Esophagus muscularis mucosa (tissue), 4 donors: Measurements from ENCODE around the gene TSPOAP1. TPM values are rescaled to one million over a fixed set of nuclear protein-coding genes. Genes with fewer than 3 reads are reported as not detected.

ENCODE experiments used
- DNase-seq: peaks from one replicate; pipeline ENCODE4 v3.0.0-alpha.2; 2017; ENCODE audit errors: extremely low spot score
- H3K27ac ChIP-seq, 4 donors: fragments of 200-600 bp; sonication (generic); replicated peaks in 1 of 4; 1 replicate in 3 of 4; 2 replicates in 1 of 4; pipeline ENCODE4 v1.5.1; 2016 to 2019; ENCODE audit warnings: mild to moderate bottlenecking in 1 of 4
- H3K27me3 ChIP-seq, 4 donors: fragments of 200-600 bp; sonication (generic); one replicate each; pipeline versions ENCODE4 v1.5.1 to v1.6.0; 2016 to 2019
- H3K36me3 ChIP-seq, 4 donors: fragments of 200-600 bp; sonication (generic); one replicate each; pipeline ENCODE4 v1.5.1; 2016 to 2019
- H3K4me1 ChIP-seq, 4 donors: fragments of 200-600 bp; sonication (generic); one replicate each; pipeline ENCODE4 v1.5.1; 2016 to 2019
- H3K4me3 ChIP-seq, 4 donors: fragments of 200-600 bp; sonication (generic); 1 replicate in 2 of 4; 2 replicates in 2 of 4; pipeline ENCODE4 v1.5.1; 2016 to 2019; ENCODE audit warnings: mild to moderate bottlenecking in 4 of 4, moderate library complexity in 1 of 4
- H3K9me3 ChIP-seq, 4 donors: fragments of 200-600 bp; sonication (generic); 1 replicate in 3 of 4; 2 replicates in 1 of 4; pipeline ENCODE4 v1.5.1; 2016 to 2019
- CTCF ChIP-seq, 3 experiments: fragments of 200-600 bp in 2 of 3; fragments of 450-650 bp in 1 of 3; sonication (generic) in 2 of 3; IDR thresholded peaks; one replicate each; pipeline ENCODE4 v1.5.1; 2017 to 2019; ENCODE audit warnings: antibody characterized with exemption in 3 of 3, mild to moderate bottlenecking in 2 of 3, moderate library complexity in 1 of 3
- EP300 ChIP-seq: sonication (generic); formaldehyde crosslinking; IDR thresholded peaks from one replicate; pipeline ENCODE4 v1.6.1; 2017; ENCODE audit warnings: antibody characterized with exemption
- POLR2A ChIP-seq: fragments of 450-650 bp; IDR thresholded peaks from one replicate; pipeline ENCODE4 v1.6.1; 2017; ENCODE audit warnings: antibody characterized with exemption, moderate library complexity, mild to moderate bottlenecking, low read depth
- POLR2AphosphoS5 ChIP-seq, 2 donors: sonication (generic); formaldehyde crosslinking; IDR thresholded peaks; one replicate each; pipeline ENCODE4 v1.6.1; 2017; ENCODE audit warnings: antibody characterized with exemption in 2 of 2
- WGBS: methylation state at CpG from one replicate; pipeline ENCODE4 v1.1.5; 2018; 5-methylcytosine and 5-hydroxymethylcytosine counted together
- intact Hi-C: fragments of 100-400 bp; cut with DNase I; formaldehyde crosslinking; loops from one replicate; pipeline ENCODE4 v1.15.1; 2023
- total RNA-seq, 4 donors: library from RNA; depleted of rRNA; stranded (reverse); fragments of >200 nt; gene quantifications; one replicate each; pipeline versions ENCODE4 v1.1.0 to v1.2.1, GENCODE V29; 2016

TSPOAP1 gene
- total RNA-seq, 4 donors from 2014 or later = 10.0 to 19.0 (median 16.0) TPM

- WGBS = 84% methylated on average over 16 of the region's 16 CpGs
- no peak overlapping the region for H3K27ac ChIP-seq
- no peak overlapping the region for H3K4me3 ChIP-seq
- no peaks in the 10 kb centered on the region for H3K9me3 ChIP-seq
- no peak for TF ChIP-seq CTCF (IDR thresholded peaks at IDR 0.05)
- no peak for TF ChIP-seq EP300
- TF ChIP-seq POLR2AphosphoS5 (IDR thresholded peaks at IDR 0.05) = no peak
- TF ChIP-seq POLR2A = no peak
- H3K4me1 ChIP-seq = peaks cover 0 to 6% (median 0%) of the 10 kb centered on the region in 4 donors
- H3K36me3 ChIP-seq = peaks cover 0 to 22% (median 5%) of the 10 kb centered on the region in 4 donors
- intact Hi-C loops = no loop called here
- H3K27me3 ChIP-seq = no peaks in the 10 kb centered on the region
- peak; percentile 70 for DNase-seq
Observed at GRCh38 chr17:58301504-58302150, 27.0 kb downstream of the TSPOAP1 start.

- peak; percentile 86 for DNase-seq
- 78% methylated on average over 6 of the region's 6 CpGs for WGBS
- Histone ChIP-seq H3K27me3 (no peaks in the 10 kb centered on the region), H3K27ac (no peak overlapping the region), H3K9me3 (no peaks in the 10 kb centered on the region), H3K36me3 (peaks cover 0 to 13% (median 4%) of the 10 kb centered on the region in 4 donors), H3K4me3 (no peak overlapping the region), H3K4me1 (peaks cover 0 to 6% (median 0%) of the 10 kb centered on the region in 4 donors)
- intact Hi-C loops = no loop called here
- TF ChIP-seq POLR2A (no peak), CTCF (IDR thresholded peaks at IDR 0.05) (no peak), POLR2AphosphoS5 (IDR thresholded peaks at IDR 0.05) (no peak), EP300 (no peak)
Observed at GRCh38 chr17:58300336-58300735, 28.3 kb downstream of the TSPOAP1 start.

GRCh38 chr17:58294034-58294433 is 34.6 kb downstream of the TSPOAP1 start:
- Histone ChIP-seq H3K9me3 (no peaks in the 10 kb centered on the region), H3K4me1 (no peaks in the 10 kb centered on the region), H3K27ac (no peak overlapping the region), H3K36me3 (no peaks in the 10 kb centered on the region), H3K4me3 (no peak overlapping the region), H3K27me3 (peaks cover 0 to 25% (median 0%) of the 10 kb centered on the region in 4 donors)
- TF ChIP-seq EP300 (no peak), CTCF (IDR thresholded peaks at IDR 0.05) (no peak), POLR2AphosphoS5 (IDR thresholded peaks at IDR 0.05) (no peak), POLR2A (no peak)
- WGBS = 89% methylated on average over 1 of the region's 1 CpG
- DNase-seq = no peak
- intact Hi-C loops = no loop called here

GRCh38 chr17:58291246-58291645 is 37.3 kb downstream of the TSPOAP1 start:
- intact Hi-C loops = no loop called here
- WGBS = 73% methylated on average over 5 of the region's 5 CpGs
- peak; percentile 4 for DNase-seq
- Histone ChIP-seq H3K9me3 (no peaks in the 10 kb centered on the region), H3K27me3 (peaks cover 0 to 36% (median 0%) of the 10 kb centered on the region in 4 donors), H3K36me3 (no peaks in the 10 kb centered on the region), H3K4me3 (no peak overlapping the region), H3K27ac (no peak overlapping the region), H3K4me1 (no peaks in the 10 kb centered on the region)
- TF ChIP-seq POLR2AphosphoS5 (IDR thresholded peaks at IDR 0.05) (no peak), EP300 (no peak), CTCF (IDR thresholded peaks at IDR 0.05) (no peak), POLR2A (no peak)

GRCh38 chr17:58289869-58290268 is 38.7 kb downstream of the TSPOAP1 start:
- no peak for TF ChIP-seq POLR2AphosphoS5 (IDR thresholded peaks at IDR 0.05)
- TF ChIP-seq POLR2A = no peak
- no peak for TF ChIP-seq EP300
- no peak for TF ChIP-seq CTCF (IDR thresholded peaks at IDR 0.05)
- peak; percentile 24 for DNase-seq

More at GRCh38 chr17:58289869-58290268, 38.7 kb downstream of the TSPOAP1 start:
- no peaks in the 10 kb centered on the region for H3K36me3 ChIP-seq
- WGBS = 46% methylated on average over 2 of the region's 2 CpGs
- no peak overlapping the region for H3K4me3 ChIP-seq
- no peak overlapping the region for H3K27ac ChIP-seq
- intact Hi-C loops = no loop called here
- H3K9me3 ChIP-seq = no peaks in the 10 kb centered on the region
- peaks cover 0 to 38% (median 0%) of the 10 kb centered on the region in 4 donors for H3K27me3 ChIP-seq
- H3K4me1 ChIP-seq = no peaks in the 10 kb centered on the region
